Adrenal gland (tissue), 12 donors: ENCODE data around the gene KIF15. TPM values are rescaled to one million over a fixed set of nuclear protein-coding genes. Genes with fewer than 3 reads are reported as not detected.

Source experiments
- DNase-seq, 7 donors: peaks; one replicate each; pipeline ENCODE4 v3.0.0-alpha.2; 2019 to 2020
- H3K27ac ChIP-seq, 5 donors: fragments of 200-600 bp; sonication (generic) in 4 of 5; 1 replicate in 3 of 5; 2 replicates in 2 of 5; pipeline versions ENCODE4 v1.5.1 to v1.8.0; 2016 to 2020; ENCODE audit warnings: mild to moderate bottlenecking in 1 of 5
- H3K27me3 ChIP-seq: fragments of 200-600 bp; 2 replicates; pipeline ENCODE4 v1.8.0; 2021
- H3K36me3 ChIP-seq, 2 donors: fragments of 200-600 bp; replicated peaks in 1 of 2; 1 replicate in 1 of 2; 2 replicates in 1 of 2; pipeline versions ENCODE4 v1.5.1 to v1.8.0; 2018 to 2022
- H3K4me1 ChIP-seq, 2 donors: fragments of 200-600 bp; replicated peaks in 1 of 2; 1 replicate in 1 of 2; 2 replicates in 1 of 2; pipeline versions ENCODE4 v1.5.1 to v1.8.0; 2018 to 2021
- H3K4me3 ChIP-seq, 4 donors: fragments of 200-600 bp; sonication (generic) in 3 of 4; one replicate each; pipeline ENCODE4 v1.5.1; 2016 to 2018
- H3K9me3 ChIP-seq, 3 donors: fragments of 200-600 bp; sonication (generic) in 1 of 3; replicated peaks in 1 of 3; 1 replicate in 2 of 3; 2 replicates in 1 of 3; pipeline versions ENCODE4 v1.5.1 to v1.8.0; 2016 to 2021
- CTCF ChIP-seq, 6 experiments: fragments of 450-650 bp in 4 of 6; fragments of 200-600 bp in 2 of 6; sonication (generic) in 1 of 6; IDR thresholded peaks; 1 replicate in 5 of 6; 2 replicates in 1 of 6; pipeline versions ENCODE4 v1.5.1 to v1.8.0; 2016 to 2021; ENCODE audit warnings: antibody characterized with exemption in 6 of 6, mild to moderate bottlenecking in 2 of 6, moderate library complexity in 1 of 6
- POLR2A ChIP-seq, 2 donors: fragments of 450-650 bp; IDR thresholded peaks; one replicate each; pipeline ENCODE4 v1.6.1; 2017; ENCODE audit warnings: antibody characterized with exemption in 2 of 2, mild to moderate bottlenecking in 2 of 2, moderate library complexity in 1 of 2
- WGBS, 4 donors: extraction: QIAGEN DNeasy Blood & Tissue Kit in 2 of 4; methylation state at CpG; one replicate each; pipeline versions ENCODE4 v1.1.5 to v1.1.7; 2013 to 2017; 5-methylcytosine and 5-hydroxymethylcytosine counted together
- intact Hi-C, 2 donors: fragments of 100-400 bp; cut with DNase I; formaldehyde crosslinking; loops; one replicate each; pipeline versions ENCODE4 v1.14.1 to v1.15.0; 2022 to 2023
- polyA plus RNA-seq, 3 donors: library from polyadenylated mRNA; stranded (reverse); fragments of 200-250 nt in 2 of 3; fragments of 350-450 nt in 1 of 3; fragmentation: Illumina TruSeq in 1 of 3; extraction: RNeasy Lipid Tissue Mini Kit (QIAGEN cat#74804) in 1 of 3; gene quantifications; one replicate each; pipeline ENCODE4 v1.2.3, GENCODE V29; 2013 to 2014
- total RNA-seq, 9 donors: library from RNA; depleted of rRNA in 4 of 9; stranded (reverse); fragments of >200 nt in 4 of 9; fragments of 120-200 nt in 1 of 9; fragmentation: NEBNext Ultra II Directional in 1 of 9; extraction: Animal tissue kit (Norgen Biotek cat#: 25700) in 1 of 9; gene quantifications; one replicate each; pipeline versions ENCODE4 v1.1.0 to v1.2.4, GENCODE V29; 2013 to 2023
- donor health status: healthy with polysubstance abuse.
- donor health status: Bipolar disorder and iron deficiency.
- donor health status: DM: yes; HTN: yes; CAD: no.
- donor health status: DM: no; HTN: no; CAD: no.
- donor health status: DM: no; HTN: no; CAD: no.
- donor health status: DM: yes; HTN: yes; CAD: no.

KIF15 gene
- total and polyA plus RNA-seq, 12 donors = 0.20 to 10.2 (median 0.65) TPM

- Histone ChIP-seq H3K36me3 (no peaks in the 10 kb centered on the region), H3K27me3 (no peaks in the 10 kb centered on the region), H3K4me3 (peak overlapping the region in 2 of 4 donors; percentile 89 to 93), H3K9me3 (peaks cover 0 to 5% (median 0%) of the 10 kb centered on the region in 3 donors), H3K27ac (no peak overlapping the region), H3K4me1 (peaks cover 6 to 10% of the 10 kb centered on the region in 2 donors)
- no peak for TF ChIP-seq CTCF (IDR thresholded peaks at IDR 0.05)
- TF ChIP-seq POLR2A (IDR thresholded peaks at IDR 0.05) = no peak
- intact Hi-C loops = loop anchor here in 1 of 2 donors (10.0 kb wide), 1 partner anchor 103 kb away; the partner anchor contains the start of gene TMEM42
- WGBS, 4 donors = 2 to 3% (median 3%) methylated on average over 9 of the region's 9 CpGs
- no peak for DNase-seq
These were observed 630 bp downstream of the KIF15 start for GRCh38 chr3:44762170-44762677.

GRCh38 chr3:44762690-44763089, 1.1 kb downstream of the KIF15 start:
- no peaks in the 10 kb centered on the region for H3K36me3 ChIP-seq
- H3K4me3 ChIP-seq = no peak overlapping the region
- H3K27me3 ChIP-seq = no peaks in the 10 kb centered on the region
- no peak for DNase-seq
- peaks cover 6 to 10% of the 10 kb centered on the region in 2 donors for H3K4me1 ChIP-seq
- TF ChIP-seq CTCF (IDR thresholded peaks at IDR 0.05) = no peak
- no peak for TF ChIP-seq POLR2A (IDR thresholded peaks at IDR 0.05)
- H3K9me3 ChIP-seq = peaks cover 0 to 5% (median 0%) of the 10 kb centered on the region in 3 donors
- WGBS, 4 donors = 30 to 46% (median 40%) methylated on average over 5 of the region's 5 CpGs
- intact Hi-C loops = loop anchor here in 1 of 2 donors (10.0 kb wide), 1 partner anchor 102 kb away; the partner anchor contains the start of gene TMEM42
- no peak overlapping the region for H3K27ac ChIP-seq

GRCh38 chr3:44764248-44764647, 2.7 kb downstream of the KIF15 start:
- TF ChIP-seq POLR2A (IDR thresholded peaks at IDR 0.05) = no peak
- TF ChIP-seq CTCF (IDR thresholded peaks at IDR 0.05) = no peak
- intact Hi-C loops = loop anchor here in 1 of 2 donors (10.0 kb wide), 1 partner anchor 101 kb away; the partner anchor contains the start of gene TMEM42

GRCh38 chr3:44771424-44772098, 10.0 kb downstream of the KIF15 start:
- Histone ChIP-seq H3K4me3 (no peak overlapping the region), H3K36me3 (no peaks in the 10 kb centered on the region), H3K27me3 (no peaks in the 10 kb centered on the region), H3K9me3 (no peaks in the 10 kb centered on the region), H3K27ac (no peak overlapping the region), H3K4me1 (no peaks in the 10 kb centered on the region)
- intact Hi-C loops = no loop called here
- TF ChIP-seq CTCF (IDR thresholded peaks at IDR 0.05) (no peak), POLR2A (IDR thresholded peaks at IDR 0.05) (no peak)
- 93 to 100% (median 97%) methylated on average over 1 of the region's 1 CpG for WGBS, 4 donors
- no peak for DNase-seq

More at GRCh38 chr3:44764248-44764647, 2.7 kb downstream of the KIF15 start:
- H3K27ac ChIP-seq = no peak overlapping the region
- H3K4me3 ChIP-seq = no peak overlapping the region
- H3K36me3 ChIP-seq = no peaks in the 10 kb centered on the region
- DNase-seq = no peak
- no peaks in the 10 kb centered on the region for H3K9me3 ChIP-seq
- H3K4me1 ChIP-seq = peaks cover 6 to 10% of the 10 kb centered on the region in 2 donors
- no peaks in the 10 kb centered on the region for H3K27me3 ChIP-seq
